Activated naive CD4-positive, alpha-beta T cell treated with anti-CD3 and anti-CD28 coated beads, Interleukin-2, amount 50 U/mL, for 24 hours (primary cell): ENCODE data around the gene SLC6A16.
"Not testable (repeated sequence)": the region's sequence is repeated elsewhere in the genome, so short reads cannot be mapped to it uniquely, and the experiment has no call there.

ENCODE experiments used
- H3K27ac Mint-ChIP-seq: one replicate; pipeline ENCODE4 v1.8.0; 2021; ENCODE audit warnings: mild to moderate bottlenecking, mixed read lengths
- H3K27me3 Mint-ChIP-seq: one replicate; pipeline ENCODE4 v1.8.0; 2021; ENCODE audit warnings: mixed read lengths
- H3K36me3 Mint-ChIP-seq: one replicate; pipeline ENCODE4 v1.8.0; 2021; ENCODE audit warnings: mixed read lengths
- H3K4me1 Mint-ChIP-seq: one replicate; pipeline ENCODE4 v1.8.0; 2021; ENCODE audit warnings: mixed read lengths
- H3K4me3 Mint-ChIP-seq: one replicate; pipeline ENCODE4 v1.8.0; 2021; ENCODE audit warnings: mild to moderate bottlenecking, mixed read lengths
- H3K9me3 Mint-ChIP-seq: one replicate; pipeline ENCODE4 v1.8.0; 2021; ENCODE audit warnings: mixed read lengths

Gene SLC6A16

DNA sequence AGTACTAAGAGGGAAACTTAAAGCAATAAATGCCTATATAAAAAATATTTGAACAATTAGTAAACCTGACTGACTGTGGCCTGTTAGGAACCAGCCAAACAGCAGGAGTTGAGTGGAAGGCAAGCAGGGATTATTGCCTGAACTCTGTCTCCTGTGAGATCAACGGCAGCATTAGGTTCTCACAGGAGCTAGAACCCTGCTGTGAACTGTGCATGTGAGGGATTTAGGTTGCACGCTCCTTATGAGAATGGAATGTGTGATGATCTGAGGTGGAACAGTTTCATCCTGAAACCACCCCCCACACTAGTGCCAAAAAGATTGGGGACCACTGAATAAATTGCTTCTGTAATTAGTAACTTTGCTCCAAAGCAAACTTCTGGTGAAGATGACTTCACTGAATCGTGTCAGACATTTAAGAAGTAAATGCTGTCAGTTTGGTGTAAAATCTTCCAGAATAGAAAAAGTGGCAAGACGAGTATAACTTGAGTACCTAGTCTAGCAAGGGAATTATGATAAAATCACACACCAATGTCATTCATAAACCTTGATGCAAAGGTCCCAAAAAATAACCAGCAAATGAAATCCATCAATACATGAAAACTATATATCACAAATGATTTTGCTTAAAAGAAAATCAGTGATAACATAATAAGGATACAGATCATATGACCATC is 53.8 kb downstream of the SLC6A16 start:
- H3K27ac Mint-ChIP-seq: no peak overlapping the region
- H3K36me3 Mint-ChIP-seq: peaks cover 4% of the 10 kb centered on the region
- no peaks in the 10 kb centered on the region for H3K27me3 Mint-ChIP-seq
- H3K4me1 Mint-ChIP-seq: peaks cover 4% of the 10 kb centered on the region
- H3K9me3 Mint-ChIP-seq: peaks cover 6% of the 10 kb centered on the region
- no peak overlapping the region for H3K4me3 Mint-ChIP-seq

DNA sequence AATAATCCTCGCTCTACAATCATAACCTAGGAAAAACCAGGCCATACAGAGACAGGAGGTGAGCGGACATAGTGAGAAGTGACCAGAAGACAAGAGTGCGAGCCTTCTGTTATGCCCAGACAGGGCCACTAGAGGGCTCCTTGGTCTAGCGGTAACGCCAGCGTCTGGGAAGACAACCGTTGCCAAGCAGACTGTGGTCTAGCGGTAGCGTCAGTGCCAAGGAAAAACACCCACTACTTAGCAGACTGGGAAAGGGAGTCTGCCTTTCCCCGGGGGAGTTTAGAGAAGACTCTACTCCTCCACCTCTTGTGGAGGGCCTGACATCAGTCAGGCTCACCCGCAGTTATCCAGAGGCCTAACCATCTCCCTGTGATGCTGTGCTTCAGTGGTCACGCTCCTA is 58.6 kb downstream of the SLC6A16 start:
- not testable (repeated sequence) for H3K4me1 Mint-ChIP-seq, H3K27ac Mint-ChIP-seq, H3K4me3 Mint-ChIP-seq, H3K36me3 Mint-ChIP-seq, H3K27me3 Mint-ChIP-seq
- H3K9me3 Mint-ChIP-seq: peaks cover 19% of the 10 kb centered on the region

DNA sequence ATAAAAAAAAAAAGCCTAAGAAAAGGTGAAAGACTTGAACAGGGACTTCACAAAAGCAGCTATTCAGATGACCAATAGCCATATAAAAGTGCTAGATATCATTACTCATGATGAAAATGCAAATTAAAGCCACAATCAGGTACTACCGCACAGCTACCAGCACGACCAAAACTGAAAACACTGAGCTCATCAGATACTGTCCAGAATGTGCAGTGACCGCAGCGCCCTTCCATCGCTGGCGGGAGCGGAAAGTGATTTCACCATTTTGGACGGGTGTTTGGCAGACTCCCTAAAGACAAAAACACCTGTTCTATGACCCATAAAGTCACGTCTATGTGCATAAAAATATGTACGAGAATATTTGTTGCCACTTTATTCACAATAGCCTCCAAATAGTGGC is 60.7 kb downstream of the SLC6A16 start:
- Mint-ChIP-seq H3K4me1 (no peaks in the 10 kb centered on the region), H3K9me3 (peaks cover 24% of the 10 kb centered on the region)

DNA sequence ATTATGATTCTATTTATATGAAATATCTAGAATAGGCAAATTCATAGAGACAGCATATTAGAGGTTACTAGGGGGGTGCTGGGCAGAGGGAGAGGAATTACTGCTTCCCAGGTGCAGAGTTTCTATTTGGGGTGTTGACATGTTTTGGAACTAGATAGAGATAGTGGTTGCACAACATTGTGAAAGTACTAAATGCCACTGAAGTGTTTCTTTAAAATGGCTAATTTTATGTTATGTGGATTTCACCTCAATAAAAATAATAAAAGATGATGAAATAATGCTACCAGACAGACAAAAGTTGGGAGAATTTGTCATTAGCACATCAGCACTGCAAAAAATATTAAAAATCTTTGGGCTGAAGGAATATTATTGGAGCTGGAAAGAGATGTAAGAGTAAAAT is 63.4 kb downstream of the SLC6A16 start:
- Mint-ChIP-seq H3K9me3 (peaks cover 31% of the 10 kb centered on the region), H3K4me1 (no peaks in the 10 kb centered on the region), H3K36me3 (peaks cover 5% of the 10 kb centered on the region), H3K4me3 (no peak overlapping the region), H3K27ac (no peak overlapping the region), H3K27me3 (peaks cover 20% of the 10 kb centered on the region)

More for the DNA sequence above, 60.7 kb downstream of the SLC6A16 start:
- no peak overlapping the region for H3K27ac Mint-ChIP-seq
- H3K4me3 Mint-ChIP-seq: no peak overlapping the region
- H3K36me3 Mint-ChIP-seq: peaks cover 4% of the 10 kb centered on the region
- peaks cover 8% of the 10 kb centered on the region for H3K27me3 Mint-ChIP-seq

DNA sequence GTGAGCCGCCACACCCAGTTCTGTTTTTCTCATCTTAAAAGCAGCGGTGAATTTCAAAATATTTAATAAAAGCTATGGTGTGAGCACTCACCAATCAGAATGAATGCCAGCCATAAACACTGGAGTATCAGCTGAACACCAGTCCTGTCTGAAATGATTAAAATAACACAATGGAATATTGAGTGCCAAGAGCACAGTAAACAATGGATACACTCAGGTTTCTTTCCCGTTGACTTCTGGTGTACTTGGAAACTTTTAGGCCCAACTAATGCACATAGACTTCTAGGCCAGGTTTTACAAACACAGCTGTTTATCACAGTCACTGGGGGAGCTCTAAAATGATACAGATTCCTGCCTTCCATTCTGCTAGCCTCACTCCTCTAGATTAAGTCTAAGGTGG is 68.3 kb downstream of the SLC6A16 start:
- no peaks in the 10 kb centered on the region for H3K4me1 Mint-ChIP-seq
- peaks cover 20% of the 10 kb centered on the region for H3K9me3 Mint-ChIP-seq
- H3K4me3 Mint-ChIP-seq: no peak overlapping the region
- no peak overlapping the region for H3K27ac Mint-ChIP-seq
- peaks cover 8% of the 10 kb centered on the region for H3K36me3 Mint-ChIP-seq
- peaks cover 28% of the 10 kb centered on the region for H3K27me3 Mint-ChIP-seq

DNA sequence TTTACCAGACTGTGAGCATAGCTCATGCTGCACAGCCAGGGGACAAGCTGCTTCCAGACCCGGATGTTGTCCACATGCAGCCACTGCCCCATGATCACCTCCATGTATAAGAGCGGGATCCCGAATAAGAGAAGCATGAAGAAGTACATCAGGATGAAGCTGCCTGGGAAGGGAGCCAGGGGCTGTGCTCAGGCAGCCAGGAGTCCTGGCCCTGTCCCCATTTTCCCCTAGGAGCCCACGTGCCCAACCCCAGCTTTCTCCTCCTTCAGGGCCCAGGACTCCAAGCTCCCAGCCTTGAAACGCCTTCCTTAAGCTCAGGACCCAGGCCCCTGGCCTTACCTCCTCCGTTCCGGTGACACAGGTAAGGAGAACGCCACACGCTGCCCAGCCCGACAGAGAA is 69.3 kb downstream of the SLC6A16 start:
- no peak overlapping the region for H3K4me3 Mint-ChIP-seq
- no peak overlapping the region for H3K27ac Mint-ChIP-seq
- H3K27me3 Mint-ChIP-seq: peaks cover 27% of the 10 kb centered on the region

DNA sequence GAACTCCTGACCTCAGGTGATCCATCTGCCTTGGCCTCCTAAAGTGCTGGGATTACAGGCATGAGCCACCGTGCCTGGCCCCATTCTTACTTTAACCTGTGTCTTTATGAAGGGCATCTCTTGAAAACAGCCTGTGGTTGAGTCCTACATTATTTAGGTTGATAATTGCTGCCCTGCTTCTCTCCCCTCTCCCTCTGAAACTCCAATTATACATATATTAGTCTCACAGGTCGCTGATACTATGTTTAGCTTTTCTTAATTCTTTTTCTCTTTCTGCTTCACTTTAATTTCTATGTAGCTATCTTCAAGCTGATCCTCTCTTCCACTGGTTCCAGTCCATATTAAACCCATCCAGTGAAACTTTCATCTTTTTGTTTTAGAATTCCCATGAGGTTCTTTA is 75.1 kb downstream of the SLC6A16 start:
- Mint-ChIP-seq H3K4me1 (no peaks in the 10 kb centered on the region), H3K27ac (no peak overlapping the region), H3K36me3 (peaks cover 4% of the 10 kb centered on the region), H3K27me3 (peaks cover 13% of the 10 kb centered on the region), H3K9me3 (no peaks in the 10 kb centered on the region), H3K4me3 (no peak overlapping the region)

More for the DNA sequence above, 69.3 kb downstream of the SLC6A16 start:
- Mint-ChIP-seq H3K36me3 (peaks cover 8% of the 10 kb centered on the region), H3K4me1 (no peaks in the 10 kb centered on the region), H3K9me3 (peaks cover 16% of the 10 kb centered on the region)

DNA sequence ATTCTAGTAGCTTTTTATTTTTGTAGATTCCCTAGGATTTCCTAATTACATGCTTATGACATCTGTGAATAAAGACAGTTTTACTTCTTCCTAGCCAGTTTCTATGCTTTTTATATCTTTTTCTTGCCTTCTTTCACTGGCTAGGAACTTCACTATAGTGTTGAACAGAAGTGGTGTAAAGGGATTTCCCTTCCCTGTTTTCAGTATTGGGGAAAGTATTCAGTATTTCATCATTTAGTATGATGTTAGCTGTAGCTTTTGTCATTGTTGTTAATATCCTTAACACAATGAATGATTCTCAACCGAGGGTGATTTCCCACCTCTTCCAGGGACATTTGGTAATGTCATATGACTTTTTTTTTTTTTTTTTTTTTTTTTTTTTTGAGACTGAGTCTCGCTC is 77.3 kb downstream of the SLC6A16 start:
- Mint-ChIP-seq H3K27me3 (peaks cover 8% of the 10 kb centered on the region), H3K36me3 (no peaks in the 10 kb centered on the region), H3K4me3 (no peak overlapping the region), H3K27ac (no peak overlapping the region), H3K4me1 (no peaks in the 10 kb centered on the region), H3K9me3 (no peaks in the 10 kb centered on the region)

DNA sequence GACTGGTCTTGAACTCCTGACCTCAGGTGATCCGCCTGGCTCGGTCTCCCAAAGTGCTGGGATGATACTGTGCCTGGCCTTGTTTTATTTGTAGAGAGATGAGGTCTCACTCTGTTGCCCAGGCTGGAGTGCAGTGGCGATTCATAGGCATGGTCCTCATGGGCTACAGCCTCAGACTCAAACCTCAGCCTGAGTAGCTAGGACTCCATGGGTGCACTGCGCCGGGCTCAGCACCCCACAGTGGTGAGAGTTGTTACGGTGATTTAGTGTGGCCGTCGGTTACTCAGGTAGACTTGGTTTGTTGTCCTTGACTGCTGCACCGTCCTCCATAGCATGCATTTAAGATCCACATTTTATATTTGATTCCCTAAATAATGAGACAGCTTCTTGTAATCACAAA is 80.7 kb downstream of the SLC6A16 start:
- no peak overlapping the region for H3K27ac Mint-ChIP-seq

DNA sequence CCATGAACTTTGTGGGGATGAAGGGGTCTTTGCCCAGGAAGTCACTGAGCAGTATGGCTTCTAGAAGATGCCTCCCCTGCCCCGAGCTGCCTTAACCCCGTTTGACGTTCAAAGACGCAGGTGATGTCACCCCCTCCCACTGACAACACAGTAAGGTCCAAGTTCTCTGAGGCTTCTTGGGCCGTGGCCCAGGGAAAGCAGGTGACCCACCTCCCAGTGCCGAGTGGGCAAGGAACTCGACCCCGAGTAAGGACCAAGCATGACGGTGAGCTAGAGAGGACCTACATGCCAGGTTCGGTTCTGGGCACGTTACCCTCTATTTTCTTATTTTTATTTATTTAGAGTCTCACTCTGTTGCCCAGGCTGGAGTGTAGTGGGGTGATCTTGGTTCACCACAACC is 81.3 kb downstream of the SLC6A16 start:
- no peaks in the 10 kb centered on the region for H3K9me3 Mint-ChIP-seq
- H3K4me3 Mint-ChIP-seq: no peak overlapping the region
- no peaks in the 10 kb centered on the region for H3K36me3 Mint-ChIP-seq
- H3K27ac Mint-ChIP-seq: no peak overlapping the region
- peaks cover 4% of the 10 kb centered on the region for H3K27me3 Mint-ChIP-seq
- no peaks in the 10 kb centered on the region for H3K4me1 Mint-ChIP-seq

More for the DNA sequence above, 80.7 kb downstream of the SLC6A16 start:
- H3K36me3 Mint-ChIP-seq: no peaks in the 10 kb centered on the region
- H3K9me3 Mint-ChIP-seq: no peaks in the 10 kb centered on the region
- peaks cover 2% of the 10 kb centered on the region for H3K27me3 Mint-ChIP-seq
- no peak overlapping the region for H3K4me3 Mint-ChIP-seq
- no peaks in the 10 kb centered on the region for H3K4me1 Mint-ChIP-seq

DNA sequence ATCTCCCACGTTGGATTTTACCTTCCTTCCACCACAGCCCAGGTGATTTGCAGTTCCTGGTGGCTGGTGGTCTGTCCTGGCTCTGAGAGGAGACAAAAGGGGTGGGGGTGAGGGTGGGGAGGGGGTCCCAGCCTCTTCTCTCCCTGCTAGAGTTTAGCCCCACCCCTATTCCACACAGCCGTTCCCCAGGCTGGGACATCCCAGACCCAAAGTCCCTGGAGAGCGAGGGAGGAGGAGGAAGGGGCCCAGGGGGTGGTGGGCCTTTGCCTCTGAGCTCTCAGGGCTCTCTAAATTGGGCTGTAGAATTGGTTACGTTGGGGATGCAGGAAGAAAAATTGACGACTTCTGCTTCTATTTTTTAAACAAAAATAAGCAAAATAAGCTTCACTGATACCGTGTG is 81.9 kb downstream of the SLC6A16 start:
- Mint-ChIP-seq H3K4me3 (no peak overlapping the region), H3K27me3 (peaks cover 4% of the 10 kb centered on the region), H3K4me1 (no peaks in the 10 kb centered on the region), H3K27ac (no peak overlapping the region), H3K9me3 (no peaks in the 10 kb centered on the region), H3K36me3 (no peaks in the 10 kb centered on the region)

DNA sequence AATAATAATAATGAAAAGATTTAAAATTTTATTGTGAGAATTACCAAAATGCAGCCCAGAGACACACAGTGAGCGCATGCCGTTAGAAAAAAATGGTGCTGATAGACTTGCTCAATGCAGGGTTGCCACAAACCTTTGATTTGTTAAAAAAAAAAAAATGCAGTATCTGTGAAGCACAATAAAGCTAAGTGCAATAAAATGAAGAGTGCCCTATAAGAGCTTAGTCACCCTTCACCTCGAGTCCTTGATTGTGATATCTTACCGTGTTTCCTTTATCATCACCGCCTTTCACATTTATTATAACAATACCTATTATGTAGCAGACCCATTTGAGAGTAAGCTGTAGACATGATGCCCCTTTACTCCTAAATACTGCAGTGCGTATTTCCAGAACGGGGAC is 83.2 kb downstream of the SLC6A16 start:
- Mint-ChIP-seq H3K9me3 (no peaks in the 10 kb centered on the region), H3K27ac (no peak overlapping the region), H3K4me1 (no peaks in the 10 kb centered on the region), H3K27me3 (peaks cover 6% of the 10 kb centered on the region), H3K36me3 (no peaks in the 10 kb centered on the region), H3K4me3 (no peak overlapping the region)
